Activated naive CD8-positive, alpha-beta T cell treated with anti-CD3 and anti-CD28 coated beads, Interleukin-2, amount 10 ng/mL, durations not matched to agents 7 days and 5 days (primary cell): ENCODE data around the gene PPP1R27. TPM values are rescaled to one million over a fixed set of nuclear protein-coding genes. Genes with fewer than 3 reads are reported as not detected.

ENCODE experiments used
- ATAC-seq: fragments of 150-1000 bp; cut with Tn5 transposase; one replicate; pipeline ENCODE4 v1.10.0; 2021; ENCODE audit warnings: low read depth, moderate library complexity
- POLR2A ChIA-PET: fragments of 350-600 bp; sonication (Branson Sonifier 250); formaldehyde crosslinking; loops from one replicate; lab custom pipeline; 2021; ENCODE audit warnings: antibody characterized with exemption; lab: Charles Lee
- DNase-seq: peaks from one replicate; pipeline ENCODE4 v3.0.0; 2021
- H3K27ac Mint-ChIP-seq: one replicate; pipeline ENCODE4 v1.8.0; 2022; ENCODE audit warnings: mild to moderate bottlenecking, mixed read lengths
- H3K27me3 Mint-ChIP-seq: one replicate; pipeline ENCODE4 v1.8.0; 2022; ENCODE audit warnings: mild to moderate bottlenecking, moderate library complexity, mixed read lengths
- H3K36me3 Mint-ChIP-seq: one replicate; pipeline ENCODE4 v1.8.0; 2021; ENCODE audit warnings: mild to moderate bottlenecking, mixed read lengths
- H3K4me1 Mint-ChIP-seq: one replicate; pipeline ENCODE4 v1.8.0; 2021; ENCODE audit warnings: mixed read lengths
- H3K4me3 Mint-ChIP-seq: one replicate; pipeline ENCODE4 v1.8.0; 2022; ENCODE audit warnings: mild to moderate bottlenecking, moderate library complexity, mixed read lengths
- H3K9me3 Mint-ChIP-seq: one replicate; pipeline ENCODE4 v1.8.0; 2021; ENCODE audit warnings: mixed read lengths
- total RNA-seq, 2 experiments: library from RNA; stranded (reverse); gene quantifications; one replicate each; pipeline ENCODE4 v1.2.3, GENCODE V29; 2021

Gene PPP1R27
- total RNA-seq, 2 experiments from 2014 or later = not detected

GRCh38 chr17:81831957-81832607 lies 2.8 kb downstream of the PPP1R27 start:
- Mint-ChIP-seq H3K9me3 (no peaks in the 10 kb centered on the region), H3K27me3 (no peaks in the 10 kb centered on the region), H3K27ac (peak overlapping the region; percentile 97), H3K4me1 (peaks cover 21% of the 10 kb centered on the region), H3K4me3 (peak overlapping the region; percentile 98), H3K36me3 (peaks cover 2% of the 10 kb centered on the region)
- DNase-seq = peak; percentile 59
- POLR2A ChIA-PET = interaction anchor here (0.9 to 2.2 kb wide), 6 partner anchors 8 to 130 kb away, joined by 3 to 6 read pairs (median 4); partner anchors contain the start of gene SLC25A10
- ATAC-seq = peak; percentile 48

DNA sequence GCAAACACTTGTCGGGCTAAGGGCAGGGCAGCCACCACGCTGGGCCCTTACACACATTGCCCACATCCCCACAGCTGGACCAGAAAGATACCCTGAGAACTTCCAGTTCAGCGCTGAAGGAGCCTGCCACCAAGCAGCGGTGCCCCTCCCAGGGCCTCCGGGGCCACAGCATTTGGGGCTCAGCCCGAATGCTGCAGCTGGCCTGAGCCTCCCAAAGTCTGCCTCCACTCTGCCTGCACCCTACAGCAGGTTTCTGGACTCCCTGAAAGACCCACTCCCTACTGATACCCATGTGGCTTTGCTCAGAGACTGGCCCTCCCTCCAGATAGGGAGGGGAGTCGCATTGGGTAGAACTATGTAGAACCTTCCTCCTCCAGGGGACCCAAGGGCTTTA lies 3.3 kb downstream of the PPP1R27 start:
- Mint-ChIP-seq H3K4me3 (peak overlapping the region; percentile 98), H3K27ac (peak overlapping the region; percentile 97), H3K27me3 (no peaks in the 10 kb centered on the region), H3K36me3 (peaks cover 2% of the 10 kb centered on the region), H3K4me1 (peaks cover 21% of the 10 kb centered on the region), H3K9me3 (no peaks in the 10 kb centered on the region)
- ATAC-seq = no peak
- DNase-seq = no peak
- POLR2A ChIA-PET = interaction anchor here (0.9 to 1.0 kb wide), 2 partner anchors 119 to 129 kb away, joined by 3 read pairs; partner anchors contain the start of gene SLC25A10

- POLR2A ChIA-PET = no interaction called here
- peaks cover 17% of the 10 kb centered on the region for H3K4me1 Mint-ChIP-seq
Measured at GRCh38 chr17:81829858-81830257, 5.0 kb downstream of the PPP1R27 start.

DNA sequence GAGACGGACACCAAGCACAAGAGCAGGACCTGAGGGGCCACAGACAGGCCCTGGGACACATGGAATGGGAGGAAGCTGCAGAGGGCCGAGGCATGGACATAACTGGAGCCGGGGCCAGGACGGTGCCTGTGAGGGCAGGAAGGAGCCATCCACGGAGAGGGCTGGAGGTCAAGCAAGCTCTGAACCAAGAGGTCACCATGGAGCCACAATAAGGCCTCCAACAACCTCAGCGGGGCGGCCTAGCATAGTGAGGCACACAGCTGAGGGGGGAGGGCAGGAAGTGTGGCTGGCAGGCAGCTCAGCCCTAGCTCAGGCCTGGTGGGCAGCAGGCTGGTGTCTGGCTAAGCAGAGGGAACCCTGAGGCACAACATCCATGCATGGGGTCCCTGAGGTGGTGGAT lies 6.2 kb downstream of the PPP1R27 start:
- POLR2A ChIA-PET = interaction anchor here (0.6 kb wide), 1 partner anchor 389 kb away, joined by 3 read pairs; no protein-coding TSS in a partner anchor
- no peak overlapping the region for H3K27ac Mint-ChIP-seq
- H3K27me3 Mint-ChIP-seq = no peaks in the 10 kb centered on the region
- H3K4me1 Mint-ChIP-seq = peaks cover 17% of the 10 kb centered on the region
- ATAC-seq (no peak), DNase-seq (no peak)
- no peaks in the 10 kb centered on the region for H3K9me3 Mint-ChIP-seq
- no peak overlapping the region for H3K4me3 Mint-ChIP-seq
- H3K36me3 Mint-ChIP-seq = peaks cover 3% of the 10 kb centered on the region

More at GRCh38 chr17:81829858-81830257, 5.0 kb downstream of the PPP1R27 start:
- DNase-seq (no peak), ATAC-seq (no peak)
- Mint-ChIP-seq H3K27me3 (no peaks in the 10 kb centered on the region), H3K9me3 (no peaks in the 10 kb centered on the region), H3K4me3 (no peak overlapping the region), H3K27ac (no peak overlapping the region), H3K36me3 (peaks cover 3% of the 10 kb centered on the region)

DNA sequence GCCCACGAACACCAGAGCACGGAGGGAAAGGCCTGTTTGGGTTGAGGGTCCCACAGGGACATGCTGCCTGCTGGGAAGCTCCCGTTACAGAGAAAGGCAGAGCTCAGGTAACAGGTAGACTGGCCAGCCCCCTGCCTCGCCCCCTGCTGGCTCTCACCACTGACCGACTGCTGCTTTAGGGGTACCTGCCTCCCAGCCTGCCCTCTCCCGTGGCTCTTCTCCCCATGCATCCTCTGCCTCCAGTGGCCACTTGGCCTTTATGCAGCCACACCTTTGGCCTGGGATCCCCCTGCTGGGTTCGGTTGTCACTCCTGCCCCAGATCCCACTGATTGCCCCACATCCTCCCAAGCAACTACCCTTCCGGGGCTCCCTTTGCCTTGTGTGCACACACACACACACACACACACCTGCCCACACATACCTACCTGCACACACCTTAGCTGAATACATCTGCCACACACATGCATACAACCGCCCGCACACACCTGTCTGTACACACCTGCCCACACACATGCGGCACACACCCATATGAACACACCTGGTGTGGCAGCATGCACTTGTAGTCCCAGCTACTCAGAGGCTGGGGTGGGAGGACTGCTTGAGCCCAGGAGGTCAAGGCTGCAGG lies 8.9 kb downstream of the PPP1R27 start:
- no peak for DNase-seq
- Mint-ChIP-seq H3K36me3 (peaks cover 1% of the 10 kb centered on the region), H3K27ac (peak overlapping the region; percentile 58), H3K27me3 (no peaks in the 10 kb centered on the region), H3K4me3 (no peak overlapping the region), H3K9me3 (no peaks in the 10 kb centered on the region), H3K4me1 (peaks cover 6% of the 10 kb centered on the region)
- no peak for ATAC-seq
- POLR2A ChIA-PET = no interaction called here

DNA sequence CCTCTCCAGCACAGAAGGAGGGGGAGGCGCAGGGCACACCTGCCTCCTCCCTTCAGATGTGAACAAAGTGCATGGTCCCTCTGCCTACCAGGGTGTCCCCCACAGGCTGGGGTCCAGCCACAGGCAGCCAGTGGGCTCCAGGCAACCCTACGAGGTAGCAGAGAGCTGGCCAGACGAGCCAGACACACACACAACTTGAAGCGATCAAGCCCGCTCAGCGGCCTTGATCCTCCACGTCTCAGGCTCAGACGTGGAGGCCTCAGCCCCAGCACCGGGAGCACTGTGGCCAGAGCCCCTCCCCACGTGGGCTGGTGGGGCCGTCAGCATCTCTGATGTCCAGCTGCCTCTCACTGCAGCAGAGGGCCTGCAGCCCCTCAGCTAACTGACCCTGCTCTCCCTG lies 10.3 kb downstream of the PPP1R27 start:
- DNase-seq (no peak), ATAC-seq (no peak)
- Mint-ChIP-seq H3K36me3 (peaks cover 1% of the 10 kb centered on the region), H3K4me1 (peaks cover 6% of the 10 kb centered on the region), H3K27ac (no peak overlapping the region), H3K27me3 (no peaks in the 10 kb centered on the region), H3K4me3 (no peak overlapping the region), H3K9me3 (no peaks in the 10 kb centered on the region)
- POLR2A ChIA-PET = interaction anchor here (1.9 kb wide), 1 partner anchor 8 kb away, joined by 4 read pairs; the partner anchor contains the start of gene MCRIP1

DNA sequence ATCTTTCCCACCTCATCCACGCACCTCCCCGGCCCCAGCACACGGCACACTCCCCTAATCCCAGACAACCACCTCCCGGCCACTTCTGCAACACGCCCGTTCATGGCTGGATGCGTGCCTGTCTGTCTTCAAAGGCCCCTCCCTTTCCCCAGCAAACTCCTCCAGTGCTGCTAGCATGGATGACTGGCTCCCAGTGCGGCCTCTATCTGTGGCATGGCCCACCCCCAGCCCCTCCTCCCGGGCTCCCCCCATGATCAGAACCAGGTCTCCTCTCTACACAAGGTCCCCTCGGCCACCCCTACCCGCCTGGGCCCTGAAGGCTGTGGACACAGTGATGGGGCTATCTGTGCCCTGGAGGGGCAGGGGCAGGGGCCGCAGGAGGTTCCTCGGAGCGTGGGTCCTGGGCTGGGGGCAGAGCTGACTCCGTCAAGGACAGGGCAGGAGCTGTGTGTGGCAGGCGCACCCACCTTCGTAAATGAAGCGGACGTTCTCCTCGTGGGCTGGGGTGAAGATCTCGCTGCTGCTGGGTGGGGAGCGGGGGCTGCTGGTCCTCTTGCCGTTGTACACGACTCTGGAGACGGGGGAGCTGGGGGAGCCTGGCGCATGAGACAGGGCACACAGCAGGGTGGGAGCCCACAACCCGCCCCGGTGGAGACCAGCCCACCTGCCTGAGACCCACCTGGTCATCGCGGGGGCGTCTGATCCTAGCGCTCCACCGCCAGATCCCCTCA lies 10.9 kb downstream of the PPP1R27 start:
- peaks cover 1% of the 10 kb centered on the region for H3K36me3 Mint-ChIP-seq
- ATAC-seq (no peak), DNase-seq (no peak)
- peaks cover 6% of the 10 kb centered on the region for H3K4me1 Mint-ChIP-seq
- H3K27ac Mint-ChIP-seq = no peak overlapping the region
- no peaks in the 10 kb centered on the region for H3K27me3 Mint-ChIP-seq
- H3K9me3 Mint-ChIP-seq = no peaks in the 10 kb centered on the region
- H3K4me3 Mint-ChIP-seq = no peak overlapping the region
- POLR2A ChIA-PET = interaction anchor here (1.9 kb wide), 1 partner anchor 9 kb away, joined by 4 read pairs; the partner anchor contains the start of gene MCRIP1

- no peak overlapping the region for H3K27ac Mint-ChIP-seq
Measured at GRCh38 chr17:81822996-81823819, 11.6 kb downstream of the PPP1R27 start.

DNA sequence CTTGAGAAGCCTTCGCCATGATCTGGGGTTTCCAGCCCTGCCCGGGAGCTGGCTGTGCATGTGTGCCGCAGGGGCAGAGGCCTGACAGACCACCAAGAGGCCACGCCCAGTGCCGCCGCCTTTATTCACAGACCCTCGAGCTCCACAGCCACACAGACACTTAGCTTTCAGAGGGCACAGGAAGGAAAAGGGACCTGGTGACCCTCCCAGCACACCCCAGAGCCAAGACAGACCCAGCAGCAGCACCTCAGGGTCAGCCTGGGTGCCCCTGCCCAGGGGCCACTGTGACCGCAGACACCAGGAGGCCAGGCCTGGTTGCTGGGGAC lies 12.6 kb downstream of the PPP1R27 start:
- H3K9me3 Mint-ChIP-seq = no peaks in the 10 kb centered on the region
- DNase-seq (no peak), ATAC-seq (no peak)
- H3K27ac Mint-ChIP-seq = no peak overlapping the region
- H3K4me3 Mint-ChIP-seq = no peak overlapping the region
- POLR2A ChIA-PET = interaction anchor here (0.6 to 1.0 kb wide), 2 partner anchors 11 to 15 kb away, joined by 3 to 4 read pairs; partner anchors contain the start of gene MCRIP1
- H3K36me3 Mint-ChIP-seq = peaks cover 1% of the 10 kb centered on the region
- peaks cover 3% of the 10 kb centered on the region for H3K27me3 Mint-ChIP-seq
- H3K4me1 Mint-ChIP-seq = peaks cover 4% of the 10 kb centered on the region

More at GRCh38 chr17:81822996-81823819, 11.6 kb downstream of the PPP1R27 start:
- POLR2A ChIA-PET = interaction anchor here (0.6 to 1.9 kb wide), 2 partner anchors 10 to 16 kb away, joined by 3 to 4 read pairs; partner anchors contain the start of gene MCRIP1
- Mint-ChIP-seq H3K36me3 (peaks cover 1% of the 10 kb centered on the region), H3K9me3 (no peaks in the 10 kb centered on the region), H3K4me1 (peaks cover 4% of the 10 kb centered on the region), H3K4me3 (no peak overlapping the region), H3K27me3 (no peaks in the 10 kb centered on the region)
- no peak for DNase-seq
- ATAC-seq = no peak

- ATAC-seq = peak; percentile 36
- H3K36me3 Mint-ChIP-seq = peaks cover 1% of the 10 kb centered on the region
- H3K27me3 Mint-ChIP-seq = peaks cover 3% of the 10 kb centered on the region
- H3K27ac Mint-ChIP-seq = no peak overlapping the region
- H3K4me3 Mint-ChIP-seq = no peak overlapping the region
- POLR2A ChIA-PET = interaction anchor here (1.0 kb wide), 1 partner anchor 12 kb away, joined by 4 read pairs; the partner anchor contains the start of gene MCRIP1
- H3K9me3 Mint-ChIP-seq = no peaks in the 10 kb centered on the region
- H3K4me1 Mint-ChIP-seq = peaks cover 4% of the 10 kb centered on the region
- no peak for DNase-seq
Measured at GRCh38 chr17:81821603-81822311, 13.1 kb downstream of the PPP1R27 start.

GRCh38 chr17:81821147-81821546 lies 13.7 kb downstream of the PPP1R27 start:
- POLR2A ChIA-PET = no interaction called here
- Mint-ChIP-seq H3K27me3 (peaks cover 3% of the 10 kb centered on the region), H3K4me1 (peaks cover 4% of the 10 kb centered on the region), H3K9me3 (no peaks in the 10 kb centered on the region), H3K36me3 (peaks cover under 1% of the 10 kb centered on the region), H3K4me3 (no peak overlapping the region), H3K27ac (no peak overlapping the region)
- DNase-seq (no peak), ATAC-seq (no peak)

DNA sequence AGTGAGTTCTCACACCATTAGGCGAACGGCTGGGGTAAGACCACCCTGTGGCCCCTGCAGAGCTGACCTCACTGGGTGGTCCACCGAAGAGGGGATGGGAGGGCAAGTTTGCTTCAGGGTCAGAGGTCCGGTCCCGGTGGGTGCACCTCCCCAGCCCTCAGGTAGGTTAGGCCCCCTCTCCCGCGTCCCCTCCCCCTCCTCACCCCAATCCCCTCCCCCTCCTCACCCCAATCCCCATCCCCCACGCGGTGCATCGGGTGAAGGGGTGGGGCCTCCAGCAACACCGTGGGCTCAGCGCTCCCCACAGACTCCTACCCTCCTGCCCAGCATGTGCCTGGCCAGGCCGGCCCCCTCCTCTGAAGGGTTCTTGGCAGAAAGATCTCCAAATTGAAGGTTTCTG lies 15.1 kb downstream of the PPP1R27 start:
- POLR2A ChIA-PET = interaction anchor here (0.9 kb wide), 1 partner anchor 8 kb away, joined by 3 read pairs; no protein-coding TSS in a partner anchor
- H3K4me3 Mint-ChIP-seq = no peak overlapping the region
- H3K27me3 Mint-ChIP-seq = peaks cover 3% of the 10 kb centered on the region
- peaks cover 4% of the 10 kb centered on the region for H3K4me1 Mint-ChIP-seq
- no peak for DNase-seq
- ATAC-seq = no peak
- no peaks in the 10 kb centered on the region for H3K9me3 Mint-ChIP-seq
- no peak overlapping the region for H3K27ac Mint-ChIP-seq
- no peaks in the 10 kb centered on the region for H3K36me3 Mint-ChIP-seq
